Measurements from ENCODE around the gene CYSRT1. TPM values are rescaled to one million over a fixed set of nuclear protein-coding genes. Genes with fewer than 3 reads are reported as not detected.
A peak's percentile ranks its signal among the peaks of the same experiment; 100 is the strongest.

The CYSRT1 gene
- total RNA-seq, 1 donor from 2014 or later: not detected

DNA sequence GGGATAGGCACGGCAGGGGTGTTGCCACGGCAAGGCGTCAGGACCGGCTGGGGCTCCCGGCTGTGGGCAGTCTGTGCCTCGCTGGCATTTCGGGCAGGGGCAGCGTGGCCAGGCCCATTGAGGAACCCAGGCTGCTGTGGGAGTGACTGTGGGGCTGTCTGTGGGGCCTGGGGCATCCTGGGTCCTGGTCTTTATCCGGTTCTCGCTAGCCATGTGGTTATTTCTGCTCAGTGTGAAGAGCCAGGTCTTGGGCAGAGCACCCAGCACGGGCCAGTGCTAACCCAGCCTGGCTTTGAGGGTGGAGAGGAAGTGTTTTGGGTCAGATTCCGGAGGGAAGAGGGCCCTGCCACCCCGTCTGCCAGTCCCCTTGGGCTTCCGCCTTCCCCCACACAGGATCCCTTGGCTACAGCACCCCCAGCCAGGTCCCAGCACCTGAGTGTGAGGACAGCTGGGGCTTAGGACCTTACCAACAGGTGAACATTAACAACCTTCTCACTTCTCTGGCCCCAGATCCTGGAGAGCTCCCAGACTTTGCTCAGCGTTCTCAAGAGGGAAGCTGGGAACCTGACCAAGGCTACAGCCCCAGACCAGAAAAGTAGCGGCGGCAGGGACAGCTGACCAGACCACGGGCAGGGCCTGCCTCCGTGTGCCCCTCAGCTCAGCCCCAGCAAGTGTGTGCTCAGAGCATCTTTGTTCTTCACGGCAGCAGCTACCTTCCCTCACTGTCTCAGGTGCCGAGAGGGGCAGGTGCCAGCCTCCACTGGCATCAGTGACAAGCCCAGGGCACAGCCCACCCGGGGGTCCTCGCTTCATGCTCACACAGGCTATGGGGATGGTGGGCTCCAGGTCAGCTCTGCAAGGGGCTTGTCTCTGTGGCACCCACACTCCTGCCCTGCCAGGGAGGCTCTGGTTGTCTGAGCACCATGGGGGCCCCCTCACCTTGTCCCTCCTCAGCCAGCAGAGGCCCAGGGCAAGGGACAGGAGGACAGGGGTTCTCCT is 35.4 kb upstream of the CYSRT1 start:
- DNase-seq (ENCODE audit: low spot score): no peak
- intact Hi-C loops (cut with DNase I): loop anchor here (2.0 kb wide), 2 partner anchors 15 to 33 kb away; partner anchors contain the start of genes NDOR1, RNF208 and TMEM203

GRCh38 chr9:137190315-137190856 is 34.6 kb upstream of the CYSRT1 start:
- intact Hi-C loops (cut with DNase I): no loop called here
- DNase-seq (ENCODE audit: low spot score): no peak

DNA sequence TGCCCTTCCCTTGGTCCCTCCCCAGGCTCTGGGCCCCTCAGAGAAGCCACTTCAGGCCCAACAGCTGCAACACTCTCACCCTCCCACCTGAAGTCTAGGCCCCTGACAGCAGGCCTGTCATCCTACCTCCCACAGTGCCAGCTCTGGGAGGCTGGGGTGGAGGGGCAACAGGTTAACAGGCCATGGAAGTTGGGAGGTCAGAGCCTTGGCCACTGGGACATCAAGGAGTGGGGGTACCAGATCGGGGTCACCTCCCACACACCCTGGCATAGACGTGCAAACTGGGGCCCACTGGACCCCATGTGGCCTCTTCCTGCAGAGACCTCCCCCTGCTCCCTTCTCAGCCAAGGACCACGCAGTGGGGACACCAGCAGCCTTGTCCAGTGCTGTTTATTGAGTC is 33.7 kb upstream of the CYSRT1 start:
- intact Hi-C loops (cut with DNase I): no loop called here
- DNase-seq (ENCODE audit: low spot score): no peak

GRCh38 chr9:137191691-137192447 is 33.1 kb upstream of the CYSRT1 start:
- no peak for DNase-seq (ENCODE audit: low spot score)
- intact Hi-C loops (cut with DNase I): no loop called here

DNA sequence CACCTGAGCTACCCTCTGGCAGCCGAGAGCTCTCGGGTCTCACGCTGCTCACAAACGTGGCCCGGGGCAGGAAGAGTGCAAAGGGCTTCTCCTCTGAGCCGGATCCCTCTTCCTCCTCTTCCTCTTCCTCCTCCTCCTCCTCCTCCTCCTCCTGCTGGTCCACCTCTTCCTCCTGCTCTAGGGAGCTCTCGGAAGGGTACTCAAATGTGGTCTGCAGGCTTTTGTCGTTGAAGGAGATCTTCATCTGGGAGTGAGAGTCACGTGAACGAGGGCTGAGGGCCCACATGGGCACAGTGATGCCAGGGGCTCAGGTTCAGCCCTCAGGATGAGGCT is 32.6 kb upstream of the CYSRT1 start:
- DNase-seq (ENCODE audit: low spot score): no peak
- intact Hi-C loops (cut with DNase I): no loop called here

- intact Hi-C loops (cut with DNase I): no loop called here
- DNase-seq (ENCODE audit: low spot score): no peak
Observed at GRCh38 chr9:137192859-137193258, 32.1 kb upstream of the CYSRT1 start.

GRCh38 chr9:137193771-137194170 is 31.2 kb upstream of the CYSRT1 start:
- intact Hi-C loops (cut with DNase I): no loop called here
- no peak for DNase-seq (ENCODE audit: low spot score)

GRCh38 chr9:137194388-137194787 is 30.6 kb upstream of the CYSRT1 start:
- DNase-seq (ENCODE audit: low spot score): peak; percentile 83
- intact Hi-C loops (cut with DNase I): no loop called here

DNA sequence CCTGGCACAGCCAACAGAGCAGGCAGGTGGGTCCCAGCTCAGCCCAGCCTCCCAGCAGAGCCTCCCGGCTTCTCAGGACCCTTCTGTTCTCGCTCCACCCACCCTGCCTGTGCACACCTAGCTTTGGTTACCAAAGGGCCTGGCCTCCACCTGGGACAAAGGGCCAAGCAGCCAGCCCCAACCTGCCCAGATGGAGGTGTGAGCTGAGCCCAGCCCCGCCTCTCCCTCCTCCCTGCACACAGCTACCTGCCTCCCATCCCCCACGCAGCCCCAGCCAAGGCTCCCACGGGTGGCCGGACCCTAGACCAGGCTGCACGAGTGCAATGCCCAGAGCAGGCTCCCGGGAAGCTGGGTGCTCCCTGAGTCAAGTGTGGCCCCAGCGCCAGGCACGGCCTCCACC is 30.1 kb upstream of the CYSRT1 start:
- intact Hi-C loops (cut with DNase I): no loop called here

GRCh38 chr9:137195525-137196220 is 29.3 kb upstream of the CYSRT1 start:
- intact Hi-C loops (cut with DNase I): no loop called here
- DNase-seq (ENCODE audit: low spot score): no peak

More for the DNA sequence above, 30.1 kb upstream of the CYSRT1 start:
- DNase-seq (ENCODE audit: low spot score): no peak

DNA sequence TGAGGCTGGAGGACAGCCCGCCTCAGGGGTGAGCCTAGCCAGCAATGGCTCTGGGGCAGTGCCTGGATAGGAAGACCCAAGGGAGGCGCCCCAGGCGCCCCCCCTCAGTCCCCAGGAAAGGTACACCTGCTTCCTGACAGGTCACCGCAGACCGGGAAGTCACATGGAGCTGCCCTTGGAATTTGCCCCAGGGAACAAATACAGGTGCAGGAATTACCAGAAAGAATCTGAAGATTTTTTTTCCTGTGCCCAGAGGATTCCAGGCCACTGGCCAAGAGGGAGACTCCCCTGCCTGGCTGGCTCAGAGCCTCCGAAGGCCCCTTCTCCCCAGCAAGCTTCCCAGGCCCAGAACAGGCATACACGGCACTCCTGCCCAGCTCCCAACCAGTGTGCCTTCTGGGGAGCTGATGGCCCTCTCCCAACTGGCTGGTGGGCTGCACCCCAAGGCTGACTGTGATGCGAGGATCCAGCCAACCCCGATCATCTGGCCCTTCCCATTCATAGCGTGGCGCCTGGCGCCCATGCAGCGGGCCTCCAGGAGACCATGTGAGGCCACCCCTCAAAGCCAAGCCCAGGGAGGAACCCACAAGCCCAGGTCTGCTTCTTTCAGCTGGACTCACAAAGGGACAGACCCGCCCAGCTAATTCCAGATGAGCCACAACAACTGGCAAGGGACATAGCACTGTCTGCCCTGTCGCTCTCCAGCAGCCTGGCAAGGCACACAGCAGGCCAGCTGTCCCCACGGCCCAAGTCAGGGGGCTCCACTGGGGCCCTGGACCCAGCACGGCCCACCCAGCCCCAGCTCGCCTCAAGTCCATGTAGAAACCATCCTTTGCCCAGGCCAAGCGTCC is 26.7 kb upstream of the CYSRT1 start:
- no peak for DNase-seq (ENCODE audit: low spot score)
- intact Hi-C loops (cut with DNase I): no loop called here

GRCh38 chr9:137198902-137199283 is 26.1 kb upstream of the CYSRT1 start:
- intact Hi-C loops (cut with DNase I): no loop called here
- DNase-seq (ENCODE audit: low spot score): no peak

GRCh38 chr9:137199411-137200121 is 25.4 kb upstream of the CYSRT1 start:
- intact Hi-C loops (cut with DNase I): loop anchor here (2.0 kb wide), 1 partner anchor 23 kb away; the partner anchor contains the start of gene RNF208
- DNase-seq (ENCODE audit: low spot score): no peak

GRCh38 chr9:137200311-137201204 is 24.4 kb upstream of the CYSRT1 start, which contains the start of gene TPRN:
Gene TPRN (minus strand): TSS chr9:137200741. CDS start chr9:137200711, 30 bp downstream.
- intact Hi-C loops (cut with DNase I): loop anchor here (2.0 kb wide), 1 partner anchor 22 kb away; the partner anchor contains the start of gene RNF208
- peak; percentile 99 for DNase-seq (ENCODE audit: low spot score)

- DNase-seq (ENCODE audit: low spot score): no peak
- intact Hi-C loops (cut with DNase I): loop anchor here (2.0 kb wide), 1 partner anchor 21 kb away; the partner anchor contains the start of gene RNF208
Observed at GRCh38 chr9:137201205-137201868, 23.6 kb upstream of the CYSRT1 start.

GRCh38 chr9:137202966-137203365 is 22.0 kb upstream of the CYSRT1 start:
- intact Hi-C loops (cut with DNase I): no loop called here

More at GRCh38 chr9:137202966-137203365, 22.0 kb upstream of the CYSRT1 start:
- DNase-seq (ENCODE audit: low spot score): no peak
